Loucy (cell line): ENCODE results near the gene LATS2.

ENCODE experiments used
- EZH2phosphoT487 ChIP-seq: fragments of 200-600 bp; IDR thresholded peaks from 2 replicates; pipeline ENCODE4 v1.6.1; 2018; ENCODE audit warnings: antibody characterized with exemption, mild to moderate bottlenecking, moderate library complexity, borderline replicate concordance
- TF ChIP-seq, protein P1 (sequence below): fragments of 200-600 bp; sonication (generic); conservative IDR thresholded peaks from 2 replicates; pipeline ENCODE4 v1.5.1; 2014; ENCODE audit warnings: mild to moderate bottlenecking, antibody characterized with exemption, low read length

- TF ChIP-seq, protein P1, sequence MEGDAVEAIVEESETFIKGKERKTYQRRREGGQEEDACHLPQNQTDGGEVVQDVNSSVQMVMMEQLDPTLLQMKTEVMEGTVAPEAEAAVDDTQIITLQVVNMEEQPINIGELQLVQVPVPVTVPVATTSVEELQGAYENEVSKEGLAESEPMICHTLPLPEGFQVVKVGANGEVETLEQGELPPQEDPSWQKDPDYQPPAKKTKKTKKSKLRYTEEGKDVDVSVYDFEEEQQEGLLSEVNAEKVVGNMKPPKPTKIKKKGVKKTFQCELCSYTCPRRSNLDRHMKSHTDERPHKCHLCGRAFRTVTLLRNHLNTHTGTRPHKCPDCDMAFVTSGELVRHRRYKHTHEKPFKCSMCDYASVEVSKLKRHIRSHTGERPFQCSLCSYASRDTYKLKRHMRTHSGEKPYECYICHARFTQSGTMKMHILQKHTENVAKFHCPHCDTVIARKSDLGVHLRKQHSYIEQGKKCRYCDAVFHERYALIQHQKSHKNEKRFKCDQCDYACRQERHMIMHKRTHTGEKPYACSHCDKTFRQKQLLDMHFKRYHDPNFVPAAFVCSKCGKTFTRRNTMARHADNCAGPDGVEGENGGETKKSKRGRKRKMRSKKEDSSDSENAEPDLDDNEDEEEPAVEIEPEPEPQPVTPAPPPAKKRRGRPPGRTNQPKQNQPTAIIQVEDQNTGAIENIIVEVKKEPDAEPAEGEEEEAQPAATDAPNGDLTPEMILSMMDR = no peak
- no peak for TF ChIP-seq EZH2phosphoT487
Measured at GRCh38 chr13:21015284-21015683, 46.1 kb downstream of the LATS2 start.
